Gastrocnemius medialis (tissue), 4 donors: Measurements from ENCODE around the gene NUDT12.

Experiments used
- POLR2A ChIP-seq, 2 donors: fragments of 450-650 bp; IDR thresholded peaks; one replicate each; pipeline ENCODE4 v1.6.1; 2017; ENCODE audit warnings: antibody characterized with exemption in 2 of 2, mild to moderate bottlenecking in 2 of 2, moderate library complexity in 2 of 2
- TF ChIP-seq, protein P1 (sequence below), 5 experiments: fragments of 450-650 bp in 3 of 5; fragments of 200-600 bp in 2 of 5; sonication (generic) in 2 of 5; IDR thresholded peaks in 4 of 5; conservative IDR thresholded peaks in 1 of 5; 1 replicate in 4 of 5; 2 replicates in 1 of 5; pipeline ENCODE4 v1.5.1; 2016 to 2019; ENCODE audit warnings: antibody characterized with exemption in 5 of 5, mild to moderate bottlenecking in 3 of 5, moderate library complexity in 3 of 5

DNA sequence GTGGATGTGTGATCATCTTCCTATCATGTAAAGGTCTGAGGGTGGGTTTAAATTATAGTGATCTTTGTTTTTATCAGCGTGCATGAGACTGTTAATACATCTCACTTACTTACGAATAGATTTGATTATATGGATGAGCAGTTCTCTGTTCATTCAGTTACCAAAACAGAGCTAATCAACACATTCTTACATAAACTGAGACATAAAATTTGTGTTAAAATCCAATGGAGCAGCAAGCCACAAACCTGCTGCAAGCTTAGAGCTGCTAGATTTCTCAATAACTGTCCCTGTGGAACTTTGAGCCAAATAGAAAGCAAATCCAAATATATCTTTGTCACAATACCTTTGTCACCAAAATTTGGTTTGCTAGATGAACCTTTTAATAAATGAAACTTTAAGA is 50.1 kb downstream of the NUDT12 start:
- no peak for TF ChIP-seq POLR2A (IDR thresholded peaks at IDR 0.05)
- TF ChIP-seq, protein P1, sequence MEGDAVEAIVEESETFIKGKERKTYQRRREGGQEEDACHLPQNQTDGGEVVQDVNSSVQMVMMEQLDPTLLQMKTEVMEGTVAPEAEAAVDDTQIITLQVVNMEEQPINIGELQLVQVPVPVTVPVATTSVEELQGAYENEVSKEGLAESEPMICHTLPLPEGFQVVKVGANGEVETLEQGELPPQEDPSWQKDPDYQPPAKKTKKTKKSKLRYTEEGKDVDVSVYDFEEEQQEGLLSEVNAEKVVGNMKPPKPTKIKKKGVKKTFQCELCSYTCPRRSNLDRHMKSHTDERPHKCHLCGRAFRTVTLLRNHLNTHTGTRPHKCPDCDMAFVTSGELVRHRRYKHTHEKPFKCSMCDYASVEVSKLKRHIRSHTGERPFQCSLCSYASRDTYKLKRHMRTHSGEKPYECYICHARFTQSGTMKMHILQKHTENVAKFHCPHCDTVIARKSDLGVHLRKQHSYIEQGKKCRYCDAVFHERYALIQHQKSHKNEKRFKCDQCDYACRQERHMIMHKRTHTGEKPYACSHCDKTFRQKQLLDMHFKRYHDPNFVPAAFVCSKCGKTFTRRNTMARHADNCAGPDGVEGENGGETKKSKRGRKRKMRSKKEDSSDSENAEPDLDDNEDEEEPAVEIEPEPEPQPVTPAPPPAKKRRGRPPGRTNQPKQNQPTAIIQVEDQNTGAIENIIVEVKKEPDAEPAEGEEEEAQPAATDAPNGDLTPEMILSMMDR (IDR thresholded peaks at IDR 0.05 in 4 of 5, conservative IDR thresholded peaks at IDR 0.05 in 1 of 5) = no peak
